IPS-20b (cell line): ENCODE results near the gene LRRN2.

ENCODE experiments used
- H3K27ac ChIP-seq: one replicate; pipeline ENCODE4 v1.5.1; 2013; ENCODE audit warnings: low read length
- H3K27me3 ChIP-seq: 2 replicates; pipeline ENCODE4 v1.6.1; 2013; ENCODE audit warnings: mild to moderate bottlenecking, low read length, inconsistent platforms; ENCODE audit not compliant: insufficient read depth
- H3K36me3 ChIP-seq: 2 replicates; pipeline ENCODE4 v1.6.1; 2013; ENCODE audit warnings: low read depth, mild to moderate bottlenecking, inconsistent platforms, low read length, moderate library complexity; ENCODE audit not compliant: insufficient read depth
- H3K4me1 ChIP-seq: 2 replicates; pipeline ENCODE4 v1.6.1; 2013; ENCODE audit warnings: mild to moderate bottlenecking, control low read depth, inconsistent platforms, low read length, moderate library complexity; ENCODE audit not compliant: insufficient read depth
- H3K4me3 ChIP-seq: 2 replicates; pipeline ENCODE4 v1.5.1; 2013; ENCODE audit warnings: mild to moderate bottlenecking, low read length, inconsistent platforms
- H3K9ac ChIP-seq: 2 replicates; pipeline ENCODE4 v1.6.1; 2013; ENCODE audit warnings: low read depth, mild to moderate bottlenecking, inconsistent platforms, low read length, moderate library complexity
- H3K9me3 ChIP-seq: 2 replicates; pipeline ENCODE4 v1.6.1; 2013; ENCODE audit warnings: mild to moderate bottlenecking, low read depth, low read length, inconsistent platforms; ENCODE audit not compliant: insufficient read depth

The LRRN2 gene

GRCh38 chr1:204623365-204623893 lies 62.1 kb downstream of the LRRN2 start:
- Histone ChIP-seq H3K4me3 (no peak overlapping the region), H3K27ac (no peak overlapping the region)

GRCh38 chr1:204621996-204622395 lies 63.5 kb downstream of the LRRN2 start:
- peaks cover 8% of the 10 kb centered on the region; the same call in 1 of the 2 replicates for H3K4me1 ChIP-seq

More at GRCh38 chr1:204623365-204623893, 62.1 kb downstream of the LRRN2 start:
- H3K9ac ChIP-seq = no peak overlapping the region
- H3K4me1 ChIP-seq = peaks cover 8% of the 10 kb centered on the region; the same call in 1 of the 2 replicates
- no peaks in the 10 kb centered on the region for H3K9me3 ChIP-seq
- no peaks in the 10 kb centered on the region for H3K27me3 ChIP-seq
- no peaks in the 10 kb centered on the region for H3K36me3 ChIP-seq

DNA sequence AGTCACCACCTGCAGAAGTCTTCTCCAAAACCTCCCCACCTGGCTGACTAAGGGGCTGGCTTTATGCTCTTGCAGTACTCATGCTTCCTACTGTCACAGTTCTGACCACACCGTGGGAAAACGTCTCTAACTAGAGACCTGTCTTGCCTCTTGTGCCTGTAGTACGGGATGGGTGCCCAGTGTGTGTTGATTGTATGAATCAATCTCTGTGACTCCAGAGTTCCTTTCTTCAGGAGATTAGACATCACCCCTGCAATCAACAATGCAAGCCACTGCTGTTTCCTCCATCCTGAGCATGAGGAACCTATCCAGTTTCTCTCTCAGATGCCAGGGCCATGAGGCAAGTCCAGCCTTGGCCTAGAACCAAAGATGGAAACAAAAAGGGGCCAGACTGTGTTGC lies 64.1 kb downstream of the LRRN2 start:
- H3K27me3 ChIP-seq = no peaks in the 10 kb centered on the region
- no peak overlapping the region for H3K9ac ChIP-seq

More at GRCh38 chr1:204621996-204622395, 63.5 kb downstream of the LRRN2 start:
- Histone ChIP-seq H3K4me3 (no peak overlapping the region), H3K9ac (no peak overlapping the region), H3K27ac (no peak overlapping the region), H3K36me3 (no peaks in the 10 kb centered on the region), H3K27me3 (no peaks in the 10 kb centered on the region), H3K9me3 (no peaks in the 10 kb centered on the region)

GRCh38 chr1:204619721-204620120 lies 65.8 kb downstream of the LRRN2 start:
- H3K4me1 ChIP-seq = peaks cover 8% of the 10 kb centered on the region; the same call in 1 of the 2 replicates
- no peak overlapping the region for H3K27ac ChIP-seq
- no peak overlapping the region for H3K4me3 ChIP-seq
- no peak overlapping the region for H3K9ac ChIP-seq
- H3K36me3 ChIP-seq = no peaks in the 10 kb centered on the region
- peaks cover 5% of the 10 kb centered on the region; the same call in 1 of the 2 replicates for H3K27me3 ChIP-seq
- no peaks in the 10 kb centered on the region for H3K9me3 ChIP-seq

More for the DNA sequence above, 64.1 kb downstream of the LRRN2 start:
- Histone ChIP-seq H3K4me1 (peaks cover 8% of the 10 kb centered on the region; the same call in 1 of the 2 replicates), H3K36me3 (no peaks in the 10 kb centered on the region), H3K4me3 (no peak overlapping the region), H3K27ac (no peak overlapping the region), H3K9me3 (no peaks in the 10 kb centered on the region)

DNA sequence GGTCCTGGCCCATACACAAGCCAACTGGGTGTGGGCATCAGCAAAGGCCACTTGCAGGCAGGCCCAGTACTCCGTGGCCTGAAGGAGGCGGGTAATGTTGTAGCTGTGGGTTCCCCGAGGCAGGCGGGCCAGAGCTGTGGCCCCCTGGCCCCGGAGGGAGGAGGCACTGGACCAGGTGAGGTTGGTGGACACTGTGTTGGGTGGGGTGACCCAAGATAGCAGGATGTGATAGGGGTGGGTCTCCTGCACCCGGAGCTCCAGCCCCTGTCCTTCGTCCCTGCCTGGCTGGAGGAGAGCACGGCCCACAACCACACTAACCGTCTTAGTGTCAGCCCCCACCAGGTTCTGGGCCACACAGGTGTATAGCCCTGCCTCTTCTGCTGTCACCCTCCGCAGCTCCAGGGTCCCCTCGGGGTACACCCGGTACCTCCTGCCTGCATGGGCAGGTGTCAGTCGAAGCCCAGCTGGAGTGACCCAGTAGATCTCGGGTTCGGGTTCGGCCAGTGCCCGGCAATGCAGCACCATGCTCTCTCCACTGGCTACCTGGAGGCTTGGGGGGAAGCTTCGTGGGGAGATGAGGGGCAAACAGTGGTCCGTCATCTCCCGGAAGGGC lies 67.3 kb downstream of the LRRN2 start:
- Histone ChIP-seq H3K27ac (no peak overlapping the region), H3K36me3 (no peaks in the 10 kb centered on the region), H3K4me3 (no peak overlapping the region), H3K4me1 (no peaks in the 10 kb centered on the region), H3K9me3 (no peaks in the 10 kb centered on the region), H3K9ac (no peak overlapping the region), H3K27me3 (peaks cover 6% of the 10 kb centered on the region; the same call in 1 of the 2 replicates)

DNA sequence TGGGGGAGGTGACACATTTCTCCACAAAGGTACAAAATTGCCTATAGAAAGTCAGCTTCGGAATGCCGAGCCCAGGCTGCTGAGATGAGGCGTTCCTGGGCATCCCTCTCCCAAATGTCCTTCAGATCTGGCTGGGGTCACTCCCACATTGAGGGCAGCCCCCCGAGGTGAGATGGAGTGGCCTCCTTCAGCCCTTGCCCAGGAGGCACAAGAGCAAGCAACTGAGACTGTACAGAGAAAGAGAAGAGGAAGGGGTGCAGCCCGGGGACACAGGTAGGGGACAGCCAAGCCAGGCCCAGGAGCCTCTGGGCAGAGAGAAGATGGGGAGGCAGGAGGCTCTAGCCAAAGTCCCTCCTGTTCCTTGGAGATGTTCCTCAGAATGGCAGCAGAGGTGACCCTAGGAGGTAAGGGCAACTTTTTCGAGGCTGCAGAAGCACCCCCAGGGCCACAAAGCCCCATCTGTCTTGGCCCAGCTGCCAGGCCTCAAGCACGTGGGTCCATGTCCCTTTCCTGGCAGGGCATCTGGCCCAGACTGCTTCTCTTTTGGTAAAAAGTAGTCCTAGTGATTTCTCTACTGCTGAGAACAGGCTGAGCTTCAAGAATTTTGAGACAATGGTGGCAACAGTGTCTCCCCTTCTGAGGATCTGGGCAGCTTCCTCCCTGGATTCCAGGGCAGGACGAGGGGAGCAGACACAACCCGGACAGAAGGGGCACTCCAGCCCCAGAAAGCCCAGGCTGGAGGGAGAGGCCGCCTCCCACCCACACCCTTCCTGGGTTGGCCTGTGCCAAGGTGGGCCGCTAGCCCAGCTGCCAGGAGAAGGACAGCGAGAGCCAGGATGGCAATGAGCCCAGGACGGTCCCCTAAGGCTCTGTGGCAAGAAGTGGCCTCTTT lies 68.0 kb downstream of the LRRN2 start:
- peaks cover 6% of the 10 kb centered on the region; the same call in 1 of the 2 replicates for H3K27me3 ChIP-seq
- H3K9me3 ChIP-seq = no peaks in the 10 kb centered on the region
- H3K27ac ChIP-seq = no peak overlapping the region
- no peak overlapping the region for H3K4me3 ChIP-seq
- H3K4me1 ChIP-seq = no peaks in the 10 kb centered on the region
- H3K9ac ChIP-seq = no peak overlapping the region
- H3K36me3 ChIP-seq = no peaks in the 10 kb centered on the region

GRCh38 chr1:204616641-204617040 lies 68.9 kb downstream of the LRRN2 start:
- no peak overlapping the region for H3K9ac ChIP-seq
- peaks cover 6% of the 10 kb centered on the region; the same call in 1 of the 2 replicates for H3K27me3 ChIP-seq
- no peaks in the 10 kb centered on the region for H3K36me3 ChIP-seq
- H3K4me3 ChIP-seq = no peak overlapping the region
- no peaks in the 10 kb centered on the region for H3K9me3 ChIP-seq
- no peak overlapping the region for H3K27ac ChIP-seq
- H3K4me1 ChIP-seq = no peaks in the 10 kb centered on the region

- no peak overlapping the region for H3K27ac ChIP-seq
- H3K4me3 ChIP-seq = no peak overlapping the region
- no peaks in the 10 kb centered on the region for H3K9me3 ChIP-seq
- no peaks in the 10 kb centered on the region for H3K36me3 ChIP-seq
- H3K4me1 ChIP-seq = no peaks in the 10 kb centered on the region
- no peak overlapping the region for H3K9ac ChIP-seq
- peaks cover 6% of the 10 kb centered on the region; the same call in 1 of the 2 replicates for H3K27me3 ChIP-seq
Measured at GRCh38 chr1:204615881-204616280, 69.7 kb downstream of the LRRN2 start.

DNA sequence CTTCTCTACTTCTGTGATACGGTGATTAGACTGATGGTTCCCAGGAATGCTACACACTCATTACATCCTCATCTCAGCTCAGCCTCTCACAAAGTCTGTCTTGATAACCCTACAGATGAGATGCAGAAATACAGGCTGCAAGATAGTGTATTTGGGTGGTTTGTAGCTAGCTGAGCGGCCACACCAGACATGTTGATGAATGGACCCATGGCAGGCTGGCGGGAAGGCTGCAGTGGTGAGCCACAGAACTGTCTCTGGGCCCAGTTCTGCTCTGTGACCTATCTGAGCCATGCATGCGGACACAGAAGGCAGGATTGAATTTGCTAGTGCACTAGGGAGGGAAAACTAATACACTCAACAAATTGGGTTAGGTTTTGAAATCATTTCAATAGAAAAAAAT lies 71.9 kb downstream of the LRRN2 start:
- no peak overlapping the region for H3K27ac ChIP-seq
- H3K4me1 ChIP-seq = no peaks in the 10 kb centered on the region

GRCh38 chr1:204612326-204612725 lies 73.2 kb downstream of the LRRN2 start:
- Histone ChIP-seq H3K27me3 (peaks cover 6% of the 10 kb centered on the region; the same call in 1 of the 2 replicates), H3K9me3 (no peaks in the 10 kb centered on the region), H3K4me1 (no peaks in the 10 kb centered on the region), H3K4me3 (no peak overlapping the region), H3K36me3 (no peaks in the 10 kb centered on the region), H3K27ac (no peak overlapping the region), H3K9ac (no peak overlapping the region)

More for the DNA sequence above, 71.9 kb downstream of the LRRN2 start:
- Histone ChIP-seq H3K27me3 (peaks cover 6% of the 10 kb centered on the region; the same call in 1 of the 2 replicates), H3K9me3 (no peaks in the 10 kb centered on the region), H3K4me3 (no peak overlapping the region), H3K9ac (no peak overlapping the region), H3K36me3 (no peaks in the 10 kb centered on the region)

DNA sequence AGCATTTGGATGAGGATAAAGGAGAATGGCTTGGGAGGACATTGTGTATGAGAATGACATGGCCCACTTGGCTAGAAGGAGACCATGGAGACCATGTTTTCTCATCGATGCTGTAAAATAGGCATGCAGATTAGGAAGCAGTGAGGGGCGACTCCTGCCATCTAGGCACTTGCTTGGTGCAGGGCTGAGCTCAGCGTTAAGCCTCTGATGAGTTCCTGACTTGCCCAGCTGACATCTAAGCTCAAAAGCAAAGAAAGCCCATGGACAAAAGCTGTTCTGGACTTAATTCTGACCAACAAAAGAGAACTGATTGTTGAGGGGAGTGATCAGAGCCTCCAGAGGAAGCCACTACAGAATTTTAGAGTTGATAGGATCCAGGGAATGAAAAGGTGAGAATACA lies 74.5 kb downstream of the LRRN2 start:
- H3K36me3 ChIP-seq = no peaks in the 10 kb centered on the region
- H3K27ac ChIP-seq = no peak overlapping the region
- no peak overlapping the region for H3K9ac ChIP-seq
- H3K4me1 ChIP-seq = no peaks in the 10 kb centered on the region
- H3K4me3 ChIP-seq = no peak overlapping the region
- H3K9me3 ChIP-seq = no peaks in the 10 kb centered on the region
- H3K27me3 ChIP-seq = peaks cover 6% of the 10 kb centered on the region; the same call in 1 of the 2 replicates
